ENCODE data around the gene SYNPO2. TPM values are rescaled to one million over a fixed set of nuclear protein-coding genes. Genes with fewer than 3 reads are reported as not detected.
"Not testable (repeated sequence)": the region's sequence is repeated elsewhere in the genome, so short reads cannot be mapped to it uniquely, and the experiment has no call there.

The SYNPO2 gene
- total RNA-seq, 1 donor from 2014 or later: 0.26 TPM

GRCh38 chr4:119010221-119010620, 121.6 kb downstream of the SYNPO2 start:
- H3K36me3 Mint-ChIP-seq (ENCODE audit: low read depth); H3K27ac Mint-ChIP-seq; H3K4me1 Mint-ChIP-seq (ENCODE audit: low read depth); intact Hi-C loops (cut with micrococcal nuclease); H3K9me3 Mint-ChIP-seq; H3K27me3 Mint-ChIP-seq (ENCODE audit: insufficient read depth); H3K4me3 Mint-ChIP-seq; DNase-seq (ENCODE audit: low spot score): not testable (repeated sequence)

GRCh38 chr4:119010909-119011606, 122.4 kb downstream of the SYNPO2 start:
- no peak for DNase-seq (ENCODE audit: low spot score)
- intact Hi-C loops (cut with micrococcal nuclease): no loop called here
- Mint-ChIP-seq H3K27ac (no peak overlapping the region), H3K4me1 (ENCODE audit: low read depth) (no peaks in the 10 kb centered on the region), H3K27me3 (ENCODE audit: insufficient read depth) (peaks cover 7% of the 10 kb centered on the region), H3K36me3 (ENCODE audit: low read depth) (no peaks in the 10 kb centered on the region), H3K9me3 (no peaks in the 10 kb centered on the region), H3K4me3 (no peak overlapping the region)

- Mint-ChIP-seq H3K36me3 (ENCODE audit: low read depth) (no peaks in the 10 kb centered on the region), H3K9me3 (no peaks in the 10 kb centered on the region), H3K27ac (no peak overlapping the region), H3K4me3 (no peak overlapping the region), H3K27me3 (ENCODE audit: insufficient read depth) (peaks cover 7% of the 10 kb centered on the region), H3K4me1 (ENCODE audit: low read depth) (no peaks in the 10 kb centered on the region)
- no peak for DNase-seq (ENCODE audit: low spot score)
- intact Hi-C loops (cut with micrococcal nuclease): no loop called here
Observed at GRCh38 chr4:119011607-119011988, 122.9 kb downstream of the SYNPO2 start.

DNA sequence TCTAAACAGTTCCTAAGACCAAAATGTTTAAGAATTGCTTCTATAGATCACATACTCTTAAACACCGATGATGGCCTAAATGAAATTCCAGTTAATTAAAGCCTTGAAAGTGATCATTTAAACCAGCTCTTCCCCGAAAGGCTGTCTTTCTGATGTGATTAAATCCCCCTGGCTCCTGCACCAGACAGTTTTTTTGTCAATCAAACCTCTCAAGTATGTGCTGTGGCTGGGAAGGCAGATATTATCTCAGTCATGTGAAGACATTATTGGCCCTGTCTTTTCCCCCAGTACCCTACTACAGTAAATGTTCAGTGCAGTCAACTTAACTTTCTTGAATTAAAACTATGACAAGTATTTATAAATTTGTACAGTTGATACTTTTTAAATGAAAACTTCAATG, 126.0 kb downstream of the SYNPO2 start:
- intact Hi-C loops (cut with micrococcal nuclease): no loop called here
- Mint-ChIP-seq H3K27me3 (ENCODE audit: insufficient read depth) (peaks cover 17% of the 10 kb centered on the region), H3K9me3 (no peaks in the 10 kb centered on the region), H3K4me3 (no peak overlapping the region), H3K36me3 (ENCODE audit: low read depth) (no peaks in the 10 kb centered on the region), H3K27ac (no peak overlapping the region), H3K4me1 (ENCODE audit: low read depth) (no peaks in the 10 kb centered on the region)
- no peak for DNase-seq (ENCODE audit: low spot score)

DNA sequence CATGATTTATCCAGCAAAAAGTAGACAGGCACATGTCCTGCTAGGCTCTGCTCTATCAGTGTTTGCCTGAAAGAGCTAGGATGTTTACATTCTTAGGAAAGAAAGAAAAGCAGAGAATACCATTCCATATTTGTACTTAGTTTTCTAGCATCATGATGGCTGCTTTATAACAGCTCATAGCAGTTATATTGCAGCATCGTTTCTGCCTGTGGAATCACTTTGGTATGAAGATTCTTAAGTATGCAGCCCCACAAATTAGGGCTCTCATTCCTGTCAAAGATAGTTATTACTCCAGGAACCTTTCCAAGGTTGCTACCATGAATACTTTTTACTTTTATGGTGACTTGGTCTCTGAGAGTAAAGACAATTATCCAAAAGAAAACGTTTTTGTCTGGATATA, 128.0 kb downstream of the SYNPO2 start:
- Mint-ChIP-seq H3K9me3 (no peaks in the 10 kb centered on the region), H3K27me3 (ENCODE audit: insufficient read depth) (peaks cover 19% of the 10 kb centered on the region), H3K4me1 (ENCODE audit: low read depth) (no peaks in the 10 kb centered on the region), H3K27ac (no peak overlapping the region), H3K36me3 (ENCODE audit: low read depth) (no peaks in the 10 kb centered on the region), H3K4me3 (no peak overlapping the region)
- DNase-seq (ENCODE audit: low spot score): no peak
- intact Hi-C loops (cut with micrococcal nuclease): no loop called here

DNA sequence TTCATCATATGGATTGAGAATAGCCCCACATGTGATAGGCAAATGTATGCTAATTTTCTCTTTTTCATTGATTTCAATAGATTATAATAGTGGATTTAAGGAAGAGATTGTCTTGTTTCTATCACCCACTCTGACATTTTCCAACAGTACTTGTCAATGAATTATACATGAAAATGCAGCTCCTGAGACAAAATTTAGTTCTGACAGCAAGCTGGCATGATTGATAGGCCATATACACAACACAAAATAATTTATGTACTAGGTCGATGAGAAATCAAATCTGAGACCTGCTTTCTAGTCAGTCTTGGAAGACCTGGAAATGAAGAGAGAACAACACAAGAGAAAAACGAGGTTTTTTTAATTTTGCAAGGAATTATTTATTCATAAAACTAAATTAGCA, 129.0 kb downstream of the SYNPO2 start:
- H3K4me1 Mint-ChIP-seq (ENCODE audit: low read depth): no peaks in the 10 kb centered on the region
- intact Hi-C loops (cut with micrococcal nuclease): no loop called here
- no peak overlapping the region for H3K27ac Mint-ChIP-seq
- no peak for DNase-seq (ENCODE audit: low spot score)
- no peaks in the 10 kb centered on the region for H3K9me3 Mint-ChIP-seq
- no peak overlapping the region for H3K4me3 Mint-ChIP-seq
- H3K27me3 Mint-ChIP-seq (ENCODE audit: insufficient read depth): peaks cover 19% of the 10 kb centered on the region
- H3K36me3 Mint-ChIP-seq (ENCODE audit: low read depth): no peaks in the 10 kb centered on the region

DNA sequence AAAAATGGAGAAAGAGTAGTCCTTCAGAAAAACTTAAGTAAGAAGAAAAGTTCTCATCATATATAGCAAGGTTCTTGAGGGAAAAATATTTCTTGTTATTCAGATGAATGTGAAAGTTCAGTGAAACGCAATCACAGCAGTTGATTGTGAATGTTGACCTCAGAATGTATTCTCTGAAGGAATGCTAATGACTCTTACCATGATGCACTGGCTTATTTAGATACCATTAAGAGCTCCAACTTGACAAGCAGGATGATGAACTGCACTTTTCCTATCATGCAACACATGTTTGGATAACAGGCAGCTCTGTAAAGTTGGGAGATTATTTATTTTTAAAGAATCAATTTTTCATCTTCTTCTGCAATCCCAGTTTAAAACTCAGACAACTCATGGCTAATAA, 131.5 kb downstream of the SYNPO2 start:
- peaks cover 20% of the 10 kb centered on the region for H3K27me3 Mint-ChIP-seq (ENCODE audit: insufficient read depth)
- H3K4me3 Mint-ChIP-seq: no peak overlapping the region
- DNase-seq (ENCODE audit: low spot score): no peak
- H3K27ac Mint-ChIP-seq: no peak overlapping the region
- H3K9me3 Mint-ChIP-seq: no peaks in the 10 kb centered on the region
- intact Hi-C loops (cut with micrococcal nuclease): no loop called here
- H3K4me1 Mint-ChIP-seq (ENCODE audit: low read depth): no peaks in the 10 kb centered on the region
- no peaks in the 10 kb centered on the region for H3K36me3 Mint-ChIP-seq (ENCODE audit: low read depth)

- DNase-seq (ENCODE audit: low spot score); H3K9me3 Mint-ChIP-seq; H3K4me3 Mint-ChIP-seq; intact Hi-C loops (cut with micrococcal nuclease); H3K4me1 Mint-ChIP-seq (ENCODE audit: low read depth); H3K36me3 Mint-ChIP-seq (ENCODE audit: low read depth); H3K27ac Mint-ChIP-seq: not testable (repeated sequence)
- H3K27me3 Mint-ChIP-seq (ENCODE audit: insufficient read depth): peaks cover 20% of the 10 kb centered on the region
Observed at GRCh38 chr4:119022520-119022919, 133.9 kb downstream of the SYNPO2 start.

DNA sequence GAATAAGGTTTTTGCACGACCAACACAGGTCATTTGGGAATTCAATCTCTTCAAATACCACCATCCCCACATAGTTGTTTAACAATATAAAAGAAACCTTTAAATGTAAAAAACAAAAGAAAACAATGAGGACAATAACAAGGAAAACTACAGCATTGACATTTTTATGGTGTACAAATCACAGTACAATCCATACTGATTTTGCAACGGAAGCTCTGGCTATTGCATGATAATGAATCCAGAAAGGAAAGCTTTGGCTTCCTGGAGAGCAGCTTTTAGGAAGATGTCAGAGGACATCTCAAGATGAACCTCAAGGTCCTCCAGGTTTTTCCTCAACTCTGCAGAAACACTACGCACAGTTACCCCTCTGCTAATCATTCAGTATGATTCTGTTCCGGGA, 135.4 kb downstream of the SYNPO2 start:
- H3K27ac Mint-ChIP-seq: no peak overlapping the region
- intact Hi-C loops (cut with micrococcal nuclease): no loop called here
- H3K27me3 Mint-ChIP-seq (ENCODE audit: insufficient read depth): peaks cover 14% of the 10 kb centered on the region

DNA sequence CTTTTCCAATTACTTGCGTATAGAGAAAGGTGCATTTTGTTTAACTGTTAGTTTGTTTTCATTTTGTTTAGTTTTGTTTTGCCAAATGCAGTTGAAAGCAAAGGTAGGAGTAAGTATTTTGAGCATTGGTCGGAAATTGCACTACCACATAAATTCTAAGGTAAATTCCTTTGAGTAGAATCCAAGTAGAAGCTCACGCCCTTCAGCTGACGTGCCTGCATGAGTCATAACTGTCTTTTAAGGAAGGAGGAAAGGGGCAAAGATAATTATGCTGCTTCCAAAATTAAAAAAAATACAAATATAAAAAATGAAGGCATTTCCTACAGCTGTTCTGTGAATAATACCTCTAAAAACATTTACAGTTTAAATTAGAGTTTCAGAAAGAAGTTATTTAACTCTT, 136.8 kb downstream of the SYNPO2 start:
- Mint-ChIP-seq H3K36me3 (ENCODE audit: low read depth) (no peaks in the 10 kb centered on the region), H3K9me3 (no peaks in the 10 kb centered on the region)

More for the DNA sequence above, 135.4 kb downstream of the SYNPO2 start:
- no peak for DNase-seq (ENCODE audit: low spot score)
- Mint-ChIP-seq H3K4me1 (ENCODE audit: low read depth) (no peaks in the 10 kb centered on the region), H3K36me3 (ENCODE audit: low read depth) (no peaks in the 10 kb centered on the region), H3K4me3 (no peak overlapping the region), H3K9me3 (no peaks in the 10 kb centered on the region)

DNA sequence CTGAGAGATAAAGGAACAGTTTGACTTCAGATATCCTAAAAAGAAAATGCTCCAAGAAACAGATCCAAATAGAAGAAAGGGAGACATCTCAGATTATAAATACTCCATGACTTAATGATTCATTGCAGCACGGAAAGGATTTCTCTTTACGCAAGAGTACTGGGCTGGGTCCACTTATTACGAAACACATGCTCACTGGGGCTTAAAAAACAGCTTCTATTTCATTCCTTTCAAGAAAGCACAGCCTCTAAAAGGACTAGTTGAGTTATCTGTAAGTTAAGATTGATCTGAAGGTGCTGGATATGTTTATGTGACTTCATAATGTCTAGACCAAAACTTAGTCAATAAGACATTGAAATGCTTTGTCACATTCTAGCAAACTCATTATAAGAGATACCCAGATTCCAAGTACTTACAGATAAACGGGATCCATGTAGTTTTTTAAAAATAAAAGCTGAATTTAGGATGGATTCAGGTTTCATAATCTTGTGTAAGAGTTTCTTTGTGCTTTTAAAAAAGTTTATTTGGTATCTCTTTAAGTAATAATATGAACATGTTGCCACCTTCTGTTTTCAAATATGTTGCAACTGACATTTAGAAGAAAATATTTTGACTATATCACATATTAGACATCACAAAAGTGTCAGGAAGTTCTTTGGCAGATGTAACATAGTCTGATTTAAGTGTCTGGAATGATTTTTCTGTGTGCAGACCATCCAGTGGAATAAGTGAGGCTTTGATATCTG, 137.4 kb downstream of the SYNPO2 start:
- Mint-ChIP-seq H3K36me3 (ENCODE audit: low read depth) (no peaks in the 10 kb centered on the region), H3K4me3 (no peak overlapping the region), H3K27me3 (ENCODE audit: insufficient read depth) (peaks cover 15% of the 10 kb centered on the region), H3K9me3 (no peaks in the 10 kb centered on the region), H3K27ac (no peak overlapping the region), H3K4me1 (ENCODE audit: low read depth) (no peaks in the 10 kb centered on the region)
- intact Hi-C loops (cut with micrococcal nuclease): no loop called here
- DNase-seq (ENCODE audit: low spot score): no peak

More for the DNA sequence above, 136.8 kb downstream of the SYNPO2 start:
- Mint-ChIP-seq H3K27ac (no peak overlapping the region), H3K4me1 (ENCODE audit: low read depth) (no peaks in the 10 kb centered on the region), H3K27me3 (ENCODE audit: insufficient read depth) (peaks cover 13% of the 10 kb centered on the region), H3K4me3 (no peak overlapping the region)
- intact Hi-C loops (cut with micrococcal nuclease): no loop called here
- no peak for DNase-seq (ENCODE audit: low spot score)

- Mint-ChIP-seq H3K27me3 (ENCODE audit: insufficient read depth) (peaks cover 18% of the 10 kb centered on the region), H3K4me3 (no peak overlapping the region), H3K27ac (no peak overlapping the region), H3K4me1 (ENCODE audit: low read depth) (no peaks in the 10 kb centered on the region), H3K9me3 (no peaks in the 10 kb centered on the region), H3K36me3 (ENCODE audit: low read depth) (no peaks in the 10 kb centered on the region)
- intact Hi-C loops (cut with micrococcal nuclease): no loop called here
- no peak for DNase-seq (ENCODE audit: low spot score)
Observed at GRCh38 chr4:119026662-119027444, 138.2 kb downstream of the SYNPO2 start.

GRCh38 chr4:119027811-119028210, 139.2 kb downstream of the SYNPO2 start:
- Mint-ChIP-seq H3K4me1 (ENCODE audit: low read depth) (no peaks in the 10 kb centered on the region), H3K36me3 (ENCODE audit: low read depth) (no peaks in the 10 kb centered on the region), H3K4me3 (no peak overlapping the region), H3K9me3 (no peaks in the 10 kb centered on the region), H3K27ac (no peak overlapping the region), H3K27me3 (ENCODE audit: insufficient read depth) (peaks cover 18% of the 10 kb centered on the region)
- DNase-seq (ENCODE audit: low spot score): no peak
- intact Hi-C loops (cut with micrococcal nuclease): no loop called here
